MM.1S (cell line): Measurements from ENCODE around the gene LRMDA.

Source experiments
- EZH2 ChIP-seq: fragments of 300-600 bp; sonication (generic); optimal IDR thresholded peaks from 2 replicates; pipeline ENCODE3; 2017; ENCODE audit warnings: low read depth, mild to moderate bottlenecking, antibody characterized with exemption, low read length, mixed read lengths
- TF ChIP-seq, protein P1 (sequence below): fragments of 300-600 bp; sonication (generic); IDR thresholded peaks from 2 replicates; pipeline ENCODE4 v1.5.1; 2016; ENCODE audit warnings: antibody characterized with exemption, low read length, mixed read lengths

DNA sequence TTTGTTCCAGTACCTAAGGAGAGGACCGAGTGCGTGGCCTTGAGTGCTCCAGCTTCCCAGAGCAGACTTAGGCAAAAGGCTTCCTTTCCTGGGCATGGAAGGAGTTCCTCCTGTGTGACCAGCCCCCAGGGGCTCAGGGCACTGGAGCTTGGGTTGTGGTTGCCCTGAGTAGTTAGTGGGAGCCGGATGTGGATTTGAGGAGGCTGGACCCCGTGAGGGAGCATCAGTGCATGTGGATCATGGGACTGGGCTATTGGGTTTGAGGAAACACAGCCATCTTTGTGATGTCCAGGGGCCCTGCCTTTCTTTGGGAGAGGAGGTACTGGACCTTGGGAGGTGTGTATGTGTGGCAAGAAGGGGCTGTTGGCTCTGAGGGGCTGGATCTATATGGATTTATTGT is 8.4 kb downstream of the LRMDA start:
- TF ChIP-seq, protein P1, sequence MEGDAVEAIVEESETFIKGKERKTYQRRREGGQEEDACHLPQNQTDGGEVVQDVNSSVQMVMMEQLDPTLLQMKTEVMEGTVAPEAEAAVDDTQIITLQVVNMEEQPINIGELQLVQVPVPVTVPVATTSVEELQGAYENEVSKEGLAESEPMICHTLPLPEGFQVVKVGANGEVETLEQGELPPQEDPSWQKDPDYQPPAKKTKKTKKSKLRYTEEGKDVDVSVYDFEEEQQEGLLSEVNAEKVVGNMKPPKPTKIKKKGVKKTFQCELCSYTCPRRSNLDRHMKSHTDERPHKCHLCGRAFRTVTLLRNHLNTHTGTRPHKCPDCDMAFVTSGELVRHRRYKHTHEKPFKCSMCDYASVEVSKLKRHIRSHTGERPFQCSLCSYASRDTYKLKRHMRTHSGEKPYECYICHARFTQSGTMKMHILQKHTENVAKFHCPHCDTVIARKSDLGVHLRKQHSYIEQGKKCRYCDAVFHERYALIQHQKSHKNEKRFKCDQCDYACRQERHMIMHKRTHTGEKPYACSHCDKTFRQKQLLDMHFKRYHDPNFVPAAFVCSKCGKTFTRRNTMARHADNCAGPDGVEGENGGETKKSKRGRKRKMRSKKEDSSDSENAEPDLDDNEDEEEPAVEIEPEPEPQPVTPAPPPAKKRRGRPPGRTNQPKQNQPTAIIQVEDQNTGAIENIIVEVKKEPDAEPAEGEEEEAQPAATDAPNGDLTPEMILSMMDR, result no peak
- no peak for TF ChIP-seq EZH2
